ENCODE data around the gene LYAR.

- no peak for TF ChIP-seq POLR2A (IDR thresholded peaks at IDR 0.05)
- TF ChIP-seq POLR2AphosphoS5 (IDR thresholded peaks at IDR 0.05), result no peak
These were observed 35.4 kb upstream of the LYAR start for GRCh38 chr4:4325321-4325720.
